Left lung (tissue), 10 donors: ENCODE data around the gene WARS2. TPM values are rescaled to one million over a fixed set of nuclear protein-coding genes. Genes with fewer than 3 reads are reported as not detected.
A peak's percentile ranks its signal among the peaks of the same experiment; 100 is the strongest.

Experiments
- ATAC-seq: fragments of 200-7000 bp; cut with Tn5 transposase; one replicate; pipeline ENCODE4 v1.9.1; 2020; ENCODE audit warnings: moderate library complexity
- DNase-seq, 4 donors: peaks; one replicate each; pipeline ENCODE4 v3.0.0-alpha.2; 2013 to 2020
- H3K27ac ChIP-seq, 2 donors: fragments of 200-600 bp; sonication (generic) in 1 of 2; one replicate each; pipeline versions ENCODE4 v1.5.0 to v1.8.0; 2020 to 2021
- H3K27me3 ChIP-seq, 2 donors: fragments of 200-600 bp; sonication (generic) in 1 of 2; one replicate each; pipeline versions ENCODE4 v1.5.0 to v1.8.0; 2020 to 2021
- H3K36me3 ChIP-seq, 2 donors: fragments of 200-600 bp; sonication (generic) in 1 of 2; one replicate each; pipeline versions ENCODE4 v1.5.0 to v1.8.0; 2020 to 2021
- H3K4me1 ChIP-seq, 2 donors: fragments of 200-600 bp; one replicate each; pipeline ENCODE4 v1.8.0; 2021
- H3K4me3 ChIP-seq, 2 donors: fragments of 200-600 bp; sonication (generic) in 1 of 2; one replicate each; pipeline versions ENCODE4 v1.5.0 to v1.8.0; 2020 to 2021; ENCODE audit warnings: mild to moderate bottlenecking in 1 of 2
- H3K9me3 ChIP-seq, 2 donors: fragments of 200-600 bp; sonication (generic) in 1 of 2; one replicate each; pipeline versions ENCODE4 v1.5.0 to v1.8.0; 2020 to 2021
- CTCF ChIP-seq, 2 donors: fragments of 200-600 bp; sonication (generic) in 1 of 2; IDR thresholded peaks; one replicate each; pipeline versions ENCODE4 v1.5.0 to v1.8.0; 2021; ENCODE audit warnings: antibody characterized with exemption in 2 of 2
- intact Hi-C, 2 donors: fragments of 100-400 bp; cut with DNase I; formaldehyde crosslinking; loops; one replicate each; pipeline versions ENCODE4 v1.11.2 to v1.14.2; 2022
- polyA plus RNA-seq, 6 donors: library from polyadenylated mRNA; unstranded; fragments of 120-200 nt; gene quantifications; one replicate each; pipeline ENCODE4 v1.2.1, GENCODE V29; 2013; ENCODE audit not compliant: insufficient read length in 6 of 6
- total RNA-seq, 2 donors: library from RNA; stranded (reverse); fragmentation: NEBNext Ultra II Directional; extraction: Animal tissue kit (Norgen Biotek cat#: 25700); gene quantifications; one replicate each; pipeline ENCODE4 v1.2.1, GENCODE V29; 2021
- donor health status: DM: no; HTN: yes; CAD: no.
- donor health status: DM: no; HTN: no; CAD: no.

The WARS2 gene
- total and polyA plus RNA-seq, 8 donors, result 12.7 to 26.0 (median 19.6) TPM

- intact Hi-C loops, result no loop called here
- no peak for ATAC-seq
- no peak overlapping the region for H3K27ac ChIP-seq
- no peak for DNase-seq
- no peaks in the 10 kb centered on the region for H3K4me1 ChIP-seq
- H3K36me3 ChIP-seq, result no peaks in the 10 kb centered on the region
- no peaks in the 10 kb centered on the region for H3K27me3 ChIP-seq
- no peak overlapping the region for H3K4me3 ChIP-seq
- peaks cover 0 to 5% of the 10 kb centered on the region in 2 donors for H3K9me3 ChIP-seq
- no peak for TF ChIP-seq CTCF (IDR thresholded peaks at IDR 0.05)
These were observed 31.5 kb downstream of the WARS2 start for GRCh38 chr1:119108988-119109387.

GRCh38 chr1:119103764-119104163 lies 36.7 kb downstream of the WARS2 start:
- Histone ChIP-seq H3K27me3 (no peaks in the 10 kb centered on the region), H3K4me3 (no peak overlapping the region), H3K36me3 (no peaks in the 10 kb centered on the region), H3K9me3 (no peaks in the 10 kb centered on the region), H3K27ac (no peak overlapping the region), H3K4me1 (no peaks in the 10 kb centered on the region)
- DNase-seq (no peak), ATAC-seq (no peak)
- no peak for TF ChIP-seq CTCF (IDR thresholded peaks at IDR 0.05)
- intact Hi-C loops, result no loop called here

GRCh38 chr1:119102051-119102450 lies 38.4 kb downstream of the WARS2 start:
- no peaks in the 10 kb centered on the region for H3K9me3 ChIP-seq
- no peak for TF ChIP-seq CTCF (IDR thresholded peaks at IDR 0.05)
- ATAC-seq, result no peak
- H3K27me3 ChIP-seq, result no peaks in the 10 kb centered on the region
- no peak for DNase-seq
- intact Hi-C loops, result no loop called here
- no peak overlapping the region for H3K4me3 ChIP-seq
- no peak overlapping the region for H3K27ac ChIP-seq
- no peaks in the 10 kb centered on the region for H3K4me1 ChIP-seq
- H3K36me3 ChIP-seq, result no peaks in the 10 kb centered on the region

GRCh38 chr1:119101563-119101962 lies 38.9 kb downstream of the WARS2 start:
- peak; percentile 89 for ATAC-seq
- peak overlapping the region in 1 of 2 donors; percentile 73 for H3K27ac ChIP-seq
- no peak for TF ChIP-seq CTCF (IDR thresholded peaks at IDR 0.05)

GRCh38 chr1:119099775-119100174 lies 40.7 kb downstream of the WARS2 start:
- intact Hi-C loops, result no loop called here
- DNase-seq (no peak), ATAC-seq (no peak)
- TF ChIP-seq CTCF (IDR thresholded peaks at IDR 0.05), result no peak
- no peaks in the 10 kb centered on the region for H3K9me3 ChIP-seq
- H3K4me1 ChIP-seq, result no peaks in the 10 kb centered on the region
- H3K4me3 ChIP-seq, result no peak overlapping the region
- H3K27ac ChIP-seq, result no peak overlapping the region
- H3K27me3 ChIP-seq, result no peaks in the 10 kb centered on the region
- H3K36me3 ChIP-seq, result no peaks in the 10 kb centered on the region

More at GRCh38 chr1:119101563-119101962, 38.9 kb downstream of the WARS2 start:
- no peak overlapping the region for H3K4me3 ChIP-seq
- H3K4me1 ChIP-seq, result no peaks in the 10 kb centered on the region
- DNase-seq, result no peak
- H3K36me3 ChIP-seq, result no peaks in the 10 kb centered on the region
- H3K9me3 ChIP-seq, result no peaks in the 10 kb centered on the region
- intact Hi-C loops, result no loop called here
- no peaks in the 10 kb centered on the region for H3K27me3 ChIP-seq
